Measurements from ENCODE around the gene LRP3. TPM values are rescaled to one million over a fixed set of nuclear protein-coding genes. Genes with fewer than 3 reads are reported as not detected.
"Not testable (repeated sequence)": the region's sequence is repeated elsewhere in the genome, so short reads cannot be mapped to it uniquely, and the experiment has no call there.

The LRP3 gene
- total RNA-seq, 1 experiment from 2014 or later, result 2.9 TPM

- peak in 1 of 2 experiments; percentile 20 for DNase-seq (ENCODE audit: low read depth in 1 of 2, low spot score in 2 of 2)
- H3K9me3 ChIP-seq (replicated peaks); H3K4me1 ChIP-seq (replicated peaks); H3K27me3 ChIP-seq (replicated peaks); H3K36me3 ChIP-seq; H3K4me3 ChIP-seq; H3K27ac ChIP-seq: not testable (repeated sequence)
These were observed 28.1 kb upstream of the LRP3 start for GRCh38 chr19:33166037-33166436.

GRCh38 chr19:33167438-33167837, 26.7 kb upstream of the LRP3 start:
- Histone ChIP-seq H3K9me3 (replicated peaks) (no peaks in the 10 kb centered on the region), H3K4me3 (no peak overlapping the region), H3K27me3 (replicated peaks) (no peaks in the 10 kb centered on the region), H3K36me3 (no peaks in the 10 kb centered on the region), H3K4me1 (replicated peaks) (peaks cover 11% of the 10 kb centered on the region), H3K27ac (no peak overlapping the region)
- no peak for DNase-seq (ENCODE audit: low read depth in 1 of 2, low spot score in 2 of 2)

- Histone ChIP-seq H3K9me3 (replicated peaks) (no peaks in the 10 kb centered on the region), H3K27me3 (replicated peaks) (no peaks in the 10 kb centered on the region), H3K27ac (no peak overlapping the region), H3K4me3 (no peak overlapping the region), H3K4me1 (replicated peaks) (peaks cover 11% of the 10 kb centered on the region), H3K36me3 (no peaks in the 10 kb centered on the region)
- DNase-seq (ENCODE audit: low read depth in 1 of 2, low spot score in 2 of 2), result no peak
These were observed 25.6 kb upstream of the LRP3 start for GRCh38 chr19:33168528-33168927.

GRCh38 chr19:33171222-33171795, 22.8 kb upstream of the LRP3 start:
- no peaks in the 10 kb centered on the region for H3K27me3 ChIP-seq (replicated peaks)
- H3K27ac ChIP-seq, result no peak overlapping the region
- peaks cover under 1% of the 10 kb centered on the region for H3K36me3 ChIP-seq
- H3K9me3 ChIP-seq (replicated peaks), result no peaks in the 10 kb centered on the region
- H3K4me1 ChIP-seq (replicated peaks), result peaks cover 20% of the 10 kb centered on the region
- no peak for DNase-seq (ENCODE audit: low read depth in 1 of 2, low spot score in 2 of 2)
- H3K4me3 ChIP-seq, result no peak overlapping the region

GRCh38 chr19:33171916-33172359, 22.2 kb upstream of the LRP3 start:
- Histone ChIP-seq H3K27me3 (replicated peaks) (no peaks in the 10 kb centered on the region), H3K4me3 (no peak overlapping the region), H3K4me1 (replicated peaks) (peaks cover 20% of the 10 kb centered on the region), H3K9me3 (replicated peaks) (no peaks in the 10 kb centered on the region), H3K27ac (no peak overlapping the region), H3K36me3 (peaks cover 5% of the 10 kb centered on the region)
- peak; percentile 66 to 73 for DNase-seq (ENCODE audit: low read depth in 1 of 2, low spot score in 2 of 2)

- H3K4me3 ChIP-seq, result no peak overlapping the region
- H3K4me1 ChIP-seq (replicated peaks), result peaks cover 30% of the 10 kb centered on the region
- no peak overlapping the region for H3K27ac ChIP-seq
- no peak for DNase-seq (ENCODE audit: low read depth in 1 of 2, low spot score in 2 of 2)
- no peaks in the 10 kb centered on the region for H3K27me3 ChIP-seq (replicated peaks)
- H3K9me3 ChIP-seq (replicated peaks), result no peaks in the 10 kb centered on the region
- H3K36me3 ChIP-seq, result peaks cover 5% of the 10 kb centered on the region
These were observed 19.9 kb upstream of the LRP3 start for GRCh38 chr19:33174186-33174585.

- Histone ChIP-seq H3K4me1 (replicated peaks) (peaks cover 30% of the 10 kb centered on the region), H3K9me3 (replicated peaks) (no peaks in the 10 kb centered on the region), H3K36me3 (peaks cover 5% of the 10 kb centered on the region), H3K4me3 (no peak overlapping the region), H3K27ac (no peak overlapping the region), H3K27me3 (replicated peaks) (no peaks in the 10 kb centered on the region)
- DNase-seq (ENCODE audit: low read depth in 1 of 2, low spot score in 2 of 2), result no peak
These were observed 18.9 kb upstream of the LRP3 start for GRCh38 chr19:33175156-33175782.

GRCh38 chr19:33175886-33176669, 18.1 kb upstream of the LRP3 start:
- Histone ChIP-seq H3K9me3 (replicated peaks) (no peaks in the 10 kb centered on the region), H3K4me1 (replicated peaks) (peaks cover 30% of the 10 kb centered on the region), H3K4me3 (peak overlapping the region; percentile 74), H3K36me3 (peaks cover 5% of the 10 kb centered on the region), H3K27ac (peak overlapping the region; percentile 78), H3K27me3 (replicated peaks) (no peaks in the 10 kb centered on the region)
- no peak for DNase-seq (ENCODE audit: low read depth in 1 of 2, low spot score in 2 of 2)

- peak overlapping the region; percentile 78 for H3K27ac ChIP-seq
- no peaks in the 10 kb centered on the region for H3K9me3 ChIP-seq (replicated peaks)
- H3K4me3 ChIP-seq, result peak overlapping the region; percentile 74
- DNase-seq (ENCODE audit: low read depth in 1 of 2, low spot score in 2 of 2), result peak; percentile 99 to 100
- peaks cover 24% of the 10 kb centered on the region for H3K4me1 ChIP-seq (replicated peaks)
- H3K36me3 ChIP-seq, result peaks cover 5% of the 10 kb centered on the region
- H3K27me3 ChIP-seq (replicated peaks), result no peaks in the 10 kb centered on the region
These were observed 17.3 kb upstream of the LRP3 start for GRCh38 chr19:33176670-33177416.

- peak in 1 of 2 experiments; percentile 77 for DNase-seq (ENCODE audit: low read depth in 1 of 2, low spot score in 2 of 2)
These were observed 16.6 kb upstream of the LRP3 start for GRCh38 chr19:33177417-33177979.

GRCh38 chr19:33186431-33187182, 7.5 kb upstream of the LRP3 start:
- H3K36me3 ChIP-seq, result no peaks in the 10 kb centered on the region
- no peak overlapping the region for H3K27ac ChIP-seq
- H3K27me3 ChIP-seq (replicated peaks), result peaks cover 11% of the 10 kb centered on the region; the same call in 1 of the 2 replicates
- H3K4me3 ChIP-seq, result no peak overlapping the region
- no peak for DNase-seq (ENCODE audit: low read depth in 1 of 2, low spot score in 2 of 2)
- no peaks in the 10 kb centered on the region for H3K4me1 ChIP-seq (replicated peaks)
- no peaks in the 10 kb centered on the region for H3K9me3 ChIP-seq (replicated peaks)

More at GRCh38 chr19:33177417-33177979, 16.6 kb upstream of the LRP3 start:
- Histone ChIP-seq H3K9me3 (replicated peaks) (no peaks in the 10 kb centered on the region), H3K4me3 (peak overlapping the region; percentile 32), H3K27me3 (replicated peaks) (no peaks in the 10 kb centered on the region), H3K36me3 (peaks cover 5% of the 10 kb centered on the region), H3K4me1 (replicated peaks) (peaks cover 19% of the 10 kb centered on the region), H3K27ac (no peak overlapping the region)

GRCh38 chr19:33187183-33187540, 7.0 kb upstream of the LRP3 start:
- H3K9me3 ChIP-seq (replicated peaks), result no peaks in the 10 kb centered on the region
- no peak overlapping the region for H3K4me3 ChIP-seq
- H3K27me3 ChIP-seq (replicated peaks), result peaks cover 12% of the 10 kb centered on the region; the same call in 1 of the 2 replicates
- no peaks in the 10 kb centered on the region for H3K4me1 ChIP-seq (replicated peaks)
- H3K36me3 ChIP-seq, result no peaks in the 10 kb centered on the region
- no peak for DNase-seq (ENCODE audit: low read depth in 1 of 2, low spot score in 2 of 2)
- H3K27ac ChIP-seq, result no peak overlapping the region

GRCh38 chr19:33189453-33189852, 4.7 kb upstream of the LRP3 start:
- H3K36me3 ChIP-seq, result no peaks in the 10 kb centered on the region
- peaks cover 29% of the 10 kb centered on the region for H3K27me3 ChIP-seq (replicated peaks)
- no peak for DNase-seq (ENCODE audit: low read depth in 1 of 2, low spot score in 2 of 2)
- no peak overlapping the region for H3K4me3 ChIP-seq
- H3K27ac ChIP-seq, result no peak overlapping the region
- H3K9me3 ChIP-seq (replicated peaks), result no peaks in the 10 kb centered on the region
- peaks cover under 1% of the 10 kb centered on the region; the same call in 1 of the 2 replicates for H3K4me1 ChIP-seq (replicated peaks)

Data from SJSA1 (cell line).